Measurements from ENCODE around the gene PLEKHG7. TPM values are rescaled to one million over a fixed set of nuclear protein-coding genes. Genes with fewer than 3 reads are reported as not detected.
"Not testable (repeated sequence)": the region's sequence is repeated elsewhere in the genome, so short reads cannot be mapped to it uniquely, and the experiment has no call there.

PLEKHG7 gene, protein sequence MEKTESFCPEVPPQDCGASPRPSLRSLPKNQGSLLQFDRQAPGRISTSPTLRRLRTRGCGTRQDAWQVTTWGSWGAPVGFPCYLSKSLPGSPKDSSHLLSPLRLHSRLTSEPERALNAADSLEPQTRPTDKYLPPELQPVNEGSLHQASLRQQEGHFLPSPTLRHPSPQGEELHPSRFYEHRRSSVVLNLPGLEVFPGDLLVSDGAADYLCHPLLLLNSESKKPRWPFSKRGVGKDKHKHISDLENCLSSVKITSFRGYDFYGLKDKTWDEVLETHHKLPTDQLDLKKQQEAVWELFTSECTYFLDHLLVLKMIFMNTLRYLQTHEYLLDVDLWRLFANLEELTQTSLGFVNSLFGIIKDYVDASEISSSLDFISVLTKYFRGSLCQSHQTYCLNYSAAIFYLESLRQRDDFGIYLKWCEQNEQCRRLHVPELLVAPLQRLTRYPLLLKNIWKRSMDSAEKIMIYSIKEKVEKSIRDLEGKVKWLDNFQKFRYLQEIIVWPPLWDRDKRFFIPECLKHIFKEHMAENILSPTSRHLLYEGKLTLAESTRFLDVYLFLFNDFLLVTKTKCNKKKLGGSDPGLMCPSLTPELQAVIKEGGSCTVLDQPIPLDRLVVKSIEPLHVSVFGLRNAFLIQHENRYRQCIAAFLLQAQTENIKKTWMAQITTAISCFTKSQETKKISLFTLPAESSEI
- 0.28 TPM for total RNA-seq

- ATAC-seq, result peak; percentile 61
Observed at GRCh38 chr12:92702754-92703679, at the start of gene PLEKHG7. PLEKHG7 (plus strand) TSS chr12:92702989; CDS start chr12:92706632, 3,643 bp downstream.

DNA sequence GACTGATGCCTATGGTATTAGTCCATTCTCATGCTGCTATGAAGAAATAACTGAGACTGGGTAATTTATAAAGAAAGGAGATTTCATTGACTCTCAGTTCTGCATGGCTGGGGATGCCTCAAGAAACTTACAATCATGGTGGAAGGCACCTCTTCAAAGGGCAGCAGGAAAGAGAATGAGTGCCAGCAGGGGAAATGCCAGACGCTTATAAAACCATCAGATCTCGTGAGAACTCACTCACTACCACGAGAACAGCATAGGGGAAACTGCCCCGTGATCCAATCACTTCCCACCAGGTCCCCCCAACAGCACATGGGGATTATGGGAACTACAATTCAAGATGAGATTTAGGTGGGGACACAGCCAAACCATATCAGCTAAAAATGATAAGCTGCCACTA is 48.5 kb upstream of the PLEKHG7 start:
- not testable (repeated sequence) for ATAC-seq

DNA sequence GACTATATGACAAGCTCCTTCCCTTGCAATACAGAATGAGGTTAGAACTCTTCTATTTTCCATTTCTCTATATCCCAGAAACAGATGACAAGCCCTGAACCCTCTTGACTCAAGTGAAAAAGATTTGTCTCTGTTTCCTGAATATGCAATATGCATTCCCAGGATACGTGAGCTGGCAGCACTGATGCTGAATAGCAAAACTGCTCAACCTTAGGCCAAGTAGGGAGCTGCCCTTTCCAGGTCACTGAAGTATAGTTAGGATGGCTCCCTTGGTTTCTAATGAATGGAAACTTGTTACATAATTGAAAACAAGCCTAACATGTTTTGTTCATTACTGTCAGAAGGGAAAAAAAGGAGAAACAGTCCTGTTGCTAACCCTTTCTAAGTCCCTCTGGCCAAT is 47.9 kb upstream of the PLEKHG7 start:
- no peak for ATAC-seq

DNA sequence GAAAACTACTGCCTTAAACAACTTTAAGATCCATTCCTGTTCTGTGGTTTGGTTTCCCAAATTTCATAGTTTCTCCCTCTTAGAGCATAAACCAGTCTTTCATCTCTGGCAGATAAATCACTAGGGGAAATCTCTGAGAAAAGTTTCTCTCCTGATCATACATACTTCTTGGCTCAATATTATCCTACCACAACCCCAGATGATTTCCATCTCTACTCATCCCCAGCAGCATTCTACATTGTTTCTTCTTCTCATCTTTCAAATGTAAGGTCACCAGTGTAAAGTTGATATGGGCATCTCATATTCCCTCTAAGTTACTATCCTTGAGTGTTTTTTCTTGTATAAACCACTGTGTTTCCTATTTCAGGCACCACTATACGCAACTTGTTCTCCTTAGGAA is 45.9 kb upstream of the PLEKHG7 start:
- no peak for ATAC-seq

- no peak for ATAC-seq
Observed at GRCh38 chr12:92657770-92658169, 45.0 kb upstream of the PLEKHG7 start.

DNA sequence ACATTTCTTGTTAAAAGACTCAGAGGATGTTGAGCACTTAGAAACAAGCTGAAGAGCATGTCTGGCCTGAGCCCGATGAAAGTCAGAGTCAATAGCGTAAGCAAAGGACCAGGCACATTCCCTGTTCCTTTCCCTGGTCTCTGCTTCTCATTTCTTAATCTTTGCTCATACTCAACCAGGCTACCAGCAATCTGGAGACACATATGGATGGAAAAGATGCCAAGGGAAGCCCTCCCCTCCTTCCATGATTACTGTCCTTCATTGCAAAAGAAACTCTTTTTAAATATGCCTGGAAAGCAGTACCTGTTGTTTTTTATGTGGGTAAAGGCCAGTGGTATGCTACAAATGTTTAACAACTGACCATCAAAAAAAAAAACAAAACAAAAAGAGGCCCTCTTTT is 44.2 kb upstream of the PLEKHG7 start:
- ATAC-seq, result no peak

DNA sequence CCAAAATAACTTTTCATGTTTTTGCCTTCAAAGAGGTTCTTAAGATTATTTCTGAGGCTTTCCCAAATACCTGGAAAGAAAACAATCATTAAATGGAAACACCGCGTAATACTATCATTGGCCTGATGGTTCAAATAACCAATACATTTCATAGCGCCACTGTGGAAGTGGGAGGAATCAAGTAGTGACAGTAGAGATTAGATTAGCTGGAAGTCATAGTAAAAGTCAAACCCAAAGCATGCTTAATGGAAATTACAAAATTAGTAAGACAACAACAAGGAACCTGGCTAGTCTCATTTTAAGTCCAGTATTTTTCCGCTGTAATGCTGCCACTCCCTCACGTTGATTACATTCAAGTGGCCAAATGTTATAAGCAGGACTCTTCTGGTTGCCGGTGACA is 41.5 kb upstream of the PLEKHG7 start:
- no peak for ATAC-seq

GRCh38 chr12:92665496-92665895 is 37.3 kb upstream of the PLEKHG7 start:
- ATAC-seq, result no peak

DNA sequence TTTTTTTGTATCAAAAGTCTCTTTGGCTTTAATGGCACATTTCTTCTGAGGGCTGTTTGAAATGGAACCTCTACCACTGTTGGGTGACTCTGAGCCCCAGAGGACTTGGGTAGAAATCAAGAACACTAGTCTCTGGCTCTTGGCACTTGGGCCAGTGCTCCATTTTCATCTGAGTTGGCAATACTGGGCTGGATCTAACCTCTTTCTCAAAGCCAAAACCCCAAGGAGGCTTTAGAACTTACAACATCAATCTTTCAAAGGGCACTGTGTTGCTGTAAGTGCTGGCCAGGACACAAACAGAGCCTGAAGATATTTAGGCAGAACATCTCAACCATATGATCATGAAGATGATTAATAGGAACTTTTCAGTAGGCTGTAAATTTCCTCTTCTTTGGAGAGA is 34.0 kb upstream of the PLEKHG7 start:
- no peak for ATAC-seq

DNA sequence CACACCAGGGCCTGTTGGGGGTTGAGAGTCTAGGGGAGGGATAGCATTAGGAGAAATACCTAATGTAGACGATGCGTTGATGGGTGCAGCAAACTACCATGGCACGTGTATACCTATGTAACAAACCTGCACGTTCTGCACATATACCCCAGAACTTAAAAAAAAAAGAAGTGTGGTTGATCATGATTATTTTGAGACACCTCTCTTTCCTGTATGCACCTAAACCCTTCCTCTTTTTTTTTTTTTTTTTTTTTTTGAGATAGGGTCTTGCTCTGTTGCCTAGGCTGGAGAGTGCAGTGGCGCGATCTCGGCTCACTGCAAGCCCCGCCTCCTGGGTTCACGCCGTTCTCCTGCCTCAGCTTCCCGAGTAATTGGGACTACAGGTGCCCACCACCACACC is 31.3 kb upstream of the PLEKHG7 start:
- ATAC-seq, result not testable (repeated sequence)

DNA sequence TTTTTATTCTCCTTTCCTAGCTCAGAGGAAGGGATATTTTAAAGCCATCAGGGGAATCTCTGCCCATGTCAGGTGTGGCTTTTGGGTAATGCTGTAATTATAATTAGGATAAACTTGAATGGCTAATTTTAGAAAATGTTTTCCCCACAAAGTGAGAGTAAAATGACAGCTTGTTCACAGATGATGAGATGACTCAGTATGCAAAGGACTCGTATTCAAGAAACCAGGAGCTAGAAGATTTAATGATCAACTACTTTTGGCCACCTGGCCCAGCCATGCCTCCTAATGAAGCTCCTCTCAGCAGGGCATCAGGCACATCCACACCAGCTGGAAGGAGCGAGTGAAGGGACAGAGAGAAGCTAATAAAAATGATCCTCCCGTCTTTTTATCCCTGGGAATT is 29.0 kb upstream of the PLEKHG7 start:
- no peak for ATAC-seq

DNA sequence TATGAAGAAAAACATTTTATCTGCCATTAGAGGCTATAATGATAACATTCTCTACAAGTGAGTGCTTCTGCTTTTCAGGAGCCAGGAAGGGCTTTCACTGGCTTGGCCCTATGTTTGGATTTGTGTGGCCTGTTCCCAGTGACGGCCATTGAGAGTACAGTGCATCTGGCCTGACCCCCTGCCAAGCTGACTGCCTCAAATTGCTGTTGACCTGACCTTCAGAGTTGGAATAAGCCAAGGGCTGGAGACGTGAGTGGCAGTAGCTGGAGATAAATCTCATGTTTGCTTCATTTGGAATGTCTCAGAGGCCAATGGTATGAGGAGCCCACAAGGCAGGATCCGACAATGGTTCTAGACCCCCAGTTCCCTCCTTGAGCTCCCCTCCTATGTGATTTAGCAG is 28.3 kb upstream of the PLEKHG7 start:
- ATAC-seq, result no peak

- peak; percentile 72 for ATAC-seq
Observed at GRCh38 chr12:92675092-92675865, 27.5 kb upstream of the PLEKHG7 start.

- ATAC-seq, result no peak
Observed at GRCh38 chr12:92676710-92677109, 26.1 kb upstream of the PLEKHG7 start.

GRCh38 chr12:92690601-92691000 is 12.2 kb upstream of the PLEKHG7 start:
- ATAC-seq, result no peak

DNA sequence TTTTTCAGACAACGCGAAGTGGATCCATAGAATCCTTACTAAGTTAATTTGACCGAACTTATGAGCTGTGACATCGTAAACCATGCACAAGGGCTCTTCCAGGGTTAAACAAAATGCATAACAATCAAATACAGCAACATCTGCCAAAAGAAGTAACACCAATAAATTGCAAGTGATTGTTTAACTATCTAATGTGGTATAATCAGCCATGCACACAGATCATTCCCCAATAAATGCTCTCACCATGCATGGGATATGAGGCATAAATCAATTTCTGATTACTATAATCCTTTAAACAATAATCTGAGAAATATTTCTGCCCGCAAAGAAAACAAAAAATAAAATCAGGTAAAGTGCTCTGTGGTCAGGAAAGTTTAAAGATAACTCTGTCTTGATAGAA is 7.7 kb upstream of the PLEKHG7 start:
- no peak for ATAC-seq

DNA sequence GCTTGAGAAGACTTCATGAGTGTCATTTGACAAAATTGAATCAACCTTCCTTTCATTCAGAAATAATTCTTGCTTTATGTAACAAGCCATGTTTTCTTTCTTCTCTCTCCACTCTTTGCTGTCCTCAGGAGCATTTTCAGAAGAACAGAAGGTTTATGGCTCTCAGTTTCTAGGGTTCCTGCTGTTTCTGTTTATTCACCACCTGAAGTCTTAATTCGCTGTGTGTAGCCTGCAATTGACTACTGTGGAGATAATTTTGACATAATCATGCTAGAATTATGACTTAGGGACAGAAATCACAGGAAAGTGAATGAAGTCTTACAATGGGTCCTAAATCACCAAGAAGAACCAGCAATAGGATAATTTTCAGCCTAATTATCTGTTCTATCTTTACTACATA is 7.2 kb upstream of the PLEKHG7 start:
- no peak for ATAC-seq

GRCh38 chr12:92696216-92696615 is 6.6 kb upstream of the PLEKHG7 start:
- no peak for ATAC-seq

GRCh38 chr12:92698474-92698873 is 4.3 kb upstream of the PLEKHG7 start:
- no peak for ATAC-seq

GRCh38 chr12:92701441-92701840 is 1.3 kb upstream of the PLEKHG7 start:
- no peak for ATAC-seq

GRCh38 chr12:92703786-92704185 is 997 bp downstream of the PLEKHG7 start:
- no peak for ATAC-seq

GRCh38 chr12:92706594-92706993 is 3.8 kb downstream of the PLEKHG7 start:
- ATAC-seq, result no peak
